H9 (cell line): ENCODE results near the gene GTF3C1. TPM values are rescaled to one million over a fixed set of nuclear protein-coding genes. Genes with fewer than 3 reads are reported as not detected.

Source experiments
- DNase-seq: peaks from one replicate; pipeline ENCODE4 v3.0.0-alpha.2; 2017
- H2AFZ ChIP-seq: one replicate; pipeline ENCODE4 v1.6.1; 2013; ENCODE audit warnings: mild to moderate bottlenecking, low read length, control low read depth, moderate library complexity
- H2AK5ac ChIP-seq: 2 replicates; pipeline ENCODE4 v1.6.1; 2013; ENCODE audit warnings: low read length, control low read depth, mixed read lengths; ENCODE audit not compliant: insufficient read length
- H2BK120ac ChIP-seq: one replicate; pipeline ENCODE4 v1.6.1; 2013; ENCODE audit warnings: low read depth, mild to moderate bottlenecking, low read length, control low read depth, inconsistent platforms; ENCODE audit not compliant: poor library complexity, severe bottlenecking
- H2BK12ac ChIP-seq: 2 replicates; pipeline ENCODE4 v1.6.1; 2013; ENCODE audit warnings: low read length, control low read depth, mixed read lengths, low read depth; ENCODE audit not compliant: insufficient read length
- H2BK15ac ChIP-seq: 2 replicates; pipeline ENCODE4 v1.6.1; 2013; ENCODE audit warnings: low read depth, low read length, control low read depth
- H2BK20ac ChIP-seq: one replicate; pipeline ENCODE4 v1.6.1; 2013; ENCODE audit warnings: low read depth, mild to moderate bottlenecking, low read length, control low read depth, inconsistent platforms; ENCODE audit not compliant: poor library complexity, severe bottlenecking
- H2BK5ac ChIP-seq: 2 replicates; pipeline ENCODE4 v1.6.1; 2013; ENCODE audit warnings: low read length, control low read depth, mixed read lengths; ENCODE audit not compliant: insufficient read length
- H3K14ac ChIP-seq: 2 replicates; pipeline ENCODE4 v1.6.1; 2013; ENCODE audit warnings: low read length, control low read depth; ENCODE audit not compliant: insufficient read depth
- H3K18ac ChIP-seq: 2 replicates; pipeline ENCODE4 v1.6.1; 2013; ENCODE audit warnings: low read depth, mild to moderate bottlenecking, mixed read lengths, low read length, control low read depth; ENCODE audit not compliant: insufficient read length
- H3K23ac ChIP-seq: 2 replicates; pipeline ENCODE4 v1.6.1; 2013; ENCODE audit warnings: low read length, control low read depth, mixed read lengths, low read depth; ENCODE audit not compliant: insufficient read length
- H3K23me2 ChIP-seq: 2 replicates; pipeline ENCODE4 v1.6.1; 2013; ENCODE audit warnings: low read depth, mild to moderate bottlenecking, mixed read lengths, low read length, control low read depth; ENCODE audit not compliant: insufficient read length, poor library complexity, severe bottlenecking
- H3K27ac ChIP-seq: 2 replicates; pipeline ENCODE4 v1.5.1; 2013; ENCODE audit warnings: low read length, control low read depth, mixed read lengths, low read depth; ENCODE audit not compliant: insufficient read length
- H3K27me3 ChIP-seq: 2 replicates; pipeline ENCODE4 v1.6.1; 2013; ENCODE audit warnings: low read length, control low read depth, inconsistent platforms; ENCODE audit not compliant: insufficient read depth
- H3K4ac ChIP-seq: 2 replicates; pipeline ENCODE4 v1.6.1; 2013; ENCODE audit warnings: low read depth, mild to moderate bottlenecking, control low read depth, inconsistent platforms, low read length, moderate library complexity
- H3K4me1 ChIP-seq: 2 replicates; pipeline ENCODE4 v1.6.1; 2013; ENCODE audit warnings: low read length, control low read depth, inconsistent platforms; ENCODE audit not compliant: insufficient read depth
- H3K4me2 ChIP-seq: 2 replicates; pipeline ENCODE4 v1.6.1; 2013; ENCODE audit warnings: low read length, control low read depth, mixed read lengths; ENCODE audit not compliant: insufficient read length, insufficient read depth
- H3K56ac ChIP-seq: 2 replicates; pipeline ENCODE4 v1.6.1; 2013; ENCODE audit warnings: low read depth, mild to moderate bottlenecking, mixed read lengths, low read length, control low read depth; ENCODE audit not compliant: insufficient read length
- H3K79me1 ChIP-seq: 2 replicates; pipeline ENCODE4 v1.6.1; 2013; ENCODE audit warnings: low read depth, mild to moderate bottlenecking, moderate library complexity, low read length, control low read depth, inconsistent platforms; ENCODE audit not compliant: insufficient read depth, poor library complexity, severe bottlenecking
- H3K79me2 ChIP-seq: 2 replicates; pipeline ENCODE4 v1.6.1; 2013; ENCODE audit warnings: low read length, control low read depth, inconsistent platforms; ENCODE audit not compliant: insufficient read depth
- H3K9ac ChIP-seq: 2 replicates; pipeline ENCODE4 v1.6.1; 2013; ENCODE audit warnings: low read length, control low read depth, mixed read lengths; ENCODE audit not compliant: insufficient read length; ENCODE audit errors: extremely low read depth
- H3K9me3 ChIP-seq: one replicate; pipeline ENCODE4 v1.6.1; 2013; ENCODE audit warnings: low read depth, low read length, inconsistent platforms; ENCODE audit not compliant: control insufficient read depth
- H3T11ph ChIP-seq: one replicate; pipeline ENCODE4 v1.6.1; 2013; ENCODE audit warnings: mild to moderate bottlenecking, low read length, control low read depth, inconsistent platforms
- H4K20me1 ChIP-seq: one replicate; pipeline ENCODE4 v1.6.1; 2013; ENCODE audit not compliant: control insufficient read depth, insufficient read length, insufficient read depth
- H4K5ac ChIP-seq: 2 replicates; pipeline ENCODE4 v1.6.1; 2013; ENCODE audit warnings: low read depth, mild to moderate bottlenecking, mixed read lengths, low read length, control low read depth; ENCODE audit not compliant: insufficient read length
- H4K8ac ChIP-seq: replicated peaks from 2 replicates; pipeline ENCODE4 v1.6.1; 2013; ENCODE audit warnings: low read length, control low read depth, mixed read lengths, low read depth; ENCODE audit not compliant: insufficient read length
- H4K91ac ChIP-seq: 2 replicates; pipeline ENCODE4 v1.6.1; 2013; ENCODE audit warnings: low read depth, mild to moderate bottlenecking, moderate library complexity, mixed read lengths, low read length, control low read depth; ENCODE audit not compliant: insufficient read length
- H3K27ac Mint-ChIP-seq, 3 experiments: 2 replicates in 2 of 3; 3 replicates in 1 of 3; pipeline ENCODE4 v1.8.0; 2020 to 2021; ENCODE audit warnings: mixed read lengths in 3 of 3, mild to moderate bottlenecking in 1 of 3, moderate library complexity in 1 of 3
- H3K27me3 Mint-ChIP-seq: 2 replicates; pipeline ENCODE4 v1.8.0; 2021; ENCODE audit warnings: low read depth, mild to moderate bottlenecking, moderate library complexity, mixed read lengths
- H3K36me3 Mint-ChIP-seq, 3 experiments: 2 replicates in 2 of 3; 3 replicates in 1 of 3; pipeline ENCODE4 v1.8.0; 2020 to 2021; ENCODE audit warnings: low read depth in 3 of 3, mixed read lengths in 3 of 3; ENCODE audit not compliant: insufficient read depth in 1 of 3
- H3K4me1 Mint-ChIP-seq, 2 experiments: 2 replicates each; pipeline ENCODE4 v1.8.0; 2020; ENCODE audit warnings: mixed read lengths in 2 of 2
- H3K4me3 Mint-ChIP-seq, 2 experiments: 2 replicates in 1 of 2; 3 replicates in 1 of 2; pipeline ENCODE4 v1.8.0; 2020 to 2021; ENCODE audit warnings: mild to moderate bottlenecking in 2 of 2, mixed read lengths in 2 of 2, moderate library complexity in 1 of 2
- H3K9me3 Mint-ChIP-seq, 2 experiments: 2 replicates in 1 of 2; 3 replicates in 1 of 2; pipeline ENCODE4 v1.8.0; 2020; ENCODE audit warnings: mild to moderate bottlenecking in 2 of 2, mixed read lengths in 2 of 2, moderate library complexity in 1 of 2
- WGBS: extraction: QIAGEN DNeasy Blood & Tissue Kit; methylation state at CpG from one replicate; pipeline ENCODE4 v1.1.7; 2013; ENCODE audit warnings: missing lambda C conversion rate, low lambda C conversion rate, mixed read lengths; ENCODE audit not compliant: insufficient read length; ENCODE audit errors: extremely low coverage; 5-methylcytosine and 5-hydroxymethylcytosine counted together
- total RNA-seq: library from RNA; stranded (reverse); gene quantifications from 2 replicates; pipeline ENCODE4 v1.2.1, GENCODE V29; 2021
- TF ChIP-seq, protein P1 (sequence below): fragments of 200-600 bp; sonication (generic); conservative IDR thresholded peaks from 3 replicates; pipeline ENCODE4 v1.8.0; 2021; ENCODE audit warnings: antibody characterized with exemption, mild to moderate bottlenecking

GTF3C1 gene
- total RNA-seq, 1 experiment from 2014 or later, result 113 TPM

DNA sequence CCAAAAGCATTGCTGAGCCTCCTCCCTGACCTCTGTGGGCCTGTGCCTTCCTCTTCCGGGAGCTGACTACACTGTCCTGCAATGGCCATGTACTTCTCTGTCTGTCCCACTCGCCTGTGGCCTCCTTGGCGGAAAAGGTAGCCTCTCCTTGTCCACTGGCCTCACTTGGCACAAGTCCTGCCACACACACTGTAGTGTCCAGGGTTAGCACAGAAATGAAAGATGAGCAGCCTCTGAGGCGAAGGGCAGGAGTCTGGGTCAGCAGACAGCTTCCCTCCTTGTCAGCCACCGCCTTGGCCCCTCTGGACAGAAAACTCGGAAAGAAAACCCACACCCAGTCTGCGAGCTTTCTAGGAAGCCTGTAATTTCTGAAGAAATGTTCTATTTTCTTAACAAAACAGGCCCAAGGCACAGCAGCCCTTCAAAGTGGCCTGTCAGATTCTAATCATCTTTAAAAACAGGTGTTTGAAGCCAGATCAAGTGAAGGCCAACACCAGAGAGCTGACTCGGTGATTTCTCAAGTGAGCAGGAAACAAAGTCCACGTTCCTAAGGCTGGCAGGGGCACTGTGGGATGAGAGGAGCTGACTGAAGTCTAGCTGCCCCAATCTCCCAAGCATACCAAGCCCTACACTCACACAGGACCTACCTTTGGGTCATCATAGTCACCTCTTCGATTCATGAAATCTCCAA lies 67.2 kb downstream of the GTF3C1 start:
- no peaks in the 10 kb centered on the region for H3K9me3 ChIP-seq
- H3K23me2 ChIP-seq, result no peaks in the 10 kb centered on the region

More for the DNA sequence above, 67.2 kb downstream of the GTF3C1 start:
- Histone ChIP-seq H3K23ac (no peak overlapping the region), H3K4me1 (no peaks in the 10 kb centered on the region), H3K27me3 (no peaks in the 10 kb centered on the region), H3K79me2 (no peaks in the 10 kb centered on the region), H3K79me1 (no peaks in the 10 kb centered on the region), H4K91ac (no peak overlapping the region), H2AK5ac (no peak overlapping the region), H2BK20ac (no peak overlapping the region), H2BK5ac (no peak overlapping the region), H3K4me2 (no peak overlapping the region), H3K18ac (no peak overlapping the region), H3K14ac (no peak overlapping the region), H2AFZ (no peak overlapping the region), H4K8ac (no peak overlapping the region), H3K9ac (no peak overlapping the region), H3K4ac (no peak overlapping the region), H2BK15ac (no peak overlapping the region), H3K27ac (no peak overlapping the region), H4K20me1 (no peaks in the 10 kb centered on the region), H4K5ac (no peak overlapping the region), H3T11ph (no peak overlapping the region), H2BK120ac (no peak overlapping the region), H2BK12ac (no peak overlapping the region), H3K56ac (no peak overlapping the region)
- Mint-ChIP-seq H3K36me3 (peaks cover 45 to 98% (median 92%) of the 10 kb centered on the region in 3 experiments), H3K9me3 (no peaks in the 10 kb centered on the region), H3K4me3 (no peak overlapping the region), H3K27me3 (no peaks in the 10 kb centered on the region), H3K27ac (no peak overlapping the region; a peak in 2 of 7 replicates), H3K4me1 (no peaks in the 10 kb centered on the region)
- TF ChIP-seq, protein P1, sequence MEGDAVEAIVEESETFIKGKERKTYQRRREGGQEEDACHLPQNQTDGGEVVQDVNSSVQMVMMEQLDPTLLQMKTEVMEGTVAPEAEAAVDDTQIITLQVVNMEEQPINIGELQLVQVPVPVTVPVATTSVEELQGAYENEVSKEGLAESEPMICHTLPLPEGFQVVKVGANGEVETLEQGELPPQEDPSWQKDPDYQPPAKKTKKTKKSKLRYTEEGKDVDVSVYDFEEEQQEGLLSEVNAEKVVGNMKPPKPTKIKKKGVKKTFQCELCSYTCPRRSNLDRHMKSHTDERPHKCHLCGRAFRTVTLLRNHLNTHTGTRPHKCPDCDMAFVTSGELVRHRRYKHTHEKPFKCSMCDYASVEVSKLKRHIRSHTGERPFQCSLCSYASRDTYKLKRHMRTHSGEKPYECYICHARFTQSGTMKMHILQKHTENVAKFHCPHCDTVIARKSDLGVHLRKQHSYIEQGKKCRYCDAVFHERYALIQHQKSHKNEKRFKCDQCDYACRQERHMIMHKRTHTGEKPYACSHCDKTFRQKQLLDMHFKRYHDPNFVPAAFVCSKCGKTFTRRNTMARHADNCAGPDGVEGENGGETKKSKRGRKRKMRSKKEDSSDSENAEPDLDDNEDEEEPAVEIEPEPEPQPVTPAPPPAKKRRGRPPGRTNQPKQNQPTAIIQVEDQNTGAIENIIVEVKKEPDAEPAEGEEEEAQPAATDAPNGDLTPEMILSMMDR, result no peak
- DNase-seq, result no peak
- no CpG with 5 or more reads among the region's 10 CpGs for WGBS
